Measurements from ENCODE around the gene CIZ1.
"Not testable (repeated sequence)": the region's sequence is repeated elsewhere in the genome, so short reads cannot be mapped to it uniquely, and the experiment has no call there.

The CIZ1 gene

GRCh38 chr9:128145536-128145935, 45.8 kb downstream of the CIZ1 start:
- DNase-seq (ENCODE audit: low spot score): no peak

DNA sequence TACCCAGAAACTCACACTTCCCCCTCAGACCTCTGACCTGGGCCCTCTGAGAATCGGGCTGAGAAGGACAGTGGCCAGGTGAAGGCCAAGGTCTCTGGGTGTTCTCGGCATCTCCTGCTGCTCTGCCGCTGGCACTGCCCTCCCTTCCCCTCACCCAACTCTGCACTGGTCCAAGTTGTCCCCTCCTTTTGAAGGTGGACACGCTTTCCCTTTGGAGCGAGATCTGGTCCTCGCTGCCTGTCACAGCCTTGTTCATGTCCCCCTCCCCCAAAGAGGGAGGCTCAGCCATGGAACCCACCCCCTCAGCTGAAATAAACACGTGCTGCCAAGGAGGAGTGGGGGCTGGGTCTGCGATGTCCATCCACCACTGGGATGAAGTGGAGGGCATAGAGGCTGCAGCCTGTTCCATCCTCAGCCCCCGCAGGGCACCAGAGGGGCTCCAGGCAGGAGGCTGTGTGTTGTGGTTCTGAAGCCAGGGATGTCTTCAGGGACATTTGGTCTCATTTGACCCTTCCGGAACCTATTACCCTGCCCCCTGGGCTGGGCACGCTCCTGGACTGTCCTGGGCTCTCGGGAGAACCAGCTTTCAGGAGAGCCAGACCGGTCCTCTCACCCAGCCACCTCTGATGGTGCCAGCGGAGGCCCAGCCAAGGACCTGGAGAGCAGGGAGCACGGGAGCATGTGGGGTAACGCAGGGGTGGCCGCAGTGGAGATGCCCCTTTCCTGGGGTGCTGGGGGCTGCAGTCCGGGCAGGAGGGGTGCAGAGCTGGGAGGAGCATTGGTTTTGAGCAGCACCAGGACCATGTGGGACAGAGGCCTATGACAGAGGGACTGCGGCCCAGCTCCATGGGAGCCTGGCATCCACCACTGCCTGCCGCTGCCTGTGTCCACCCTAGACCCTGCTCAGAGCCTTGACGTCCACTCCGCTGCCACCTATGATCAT, 46.9 kb downstream of the CIZ1 start:
- no peak for DNase-seq (ENCODE audit: low spot score)

GRCh38 chr9:128143525-128144238, 47.7 kb downstream of the CIZ1 start:
- DNase-seq (ENCODE audit: low spot score): no peak

DNA sequence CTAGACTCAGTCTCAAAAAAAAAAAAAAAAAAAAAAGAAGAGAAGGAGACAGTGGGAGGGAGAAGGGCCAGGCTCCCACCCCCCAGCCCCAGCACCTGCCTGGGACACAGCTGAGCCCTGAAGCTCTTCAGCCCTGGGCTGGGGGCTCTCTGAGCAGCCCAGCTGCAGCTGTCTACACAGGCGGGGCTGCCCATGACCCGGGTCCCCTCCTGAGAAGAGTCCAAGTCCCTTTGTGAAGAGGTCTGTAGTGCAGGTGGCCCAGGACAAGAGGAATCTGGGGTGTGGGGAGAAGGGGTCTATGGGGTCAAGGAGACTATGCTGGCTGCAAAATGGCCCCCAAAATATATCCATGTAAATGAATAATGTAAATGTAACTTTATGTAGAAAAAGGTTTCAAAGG, 48.8 kb downstream of the CIZ1 start:
- no peak for DNase-seq (ENCODE audit: low spot score)

GRCh38 chr9:128142061-128142460, 49.3 kb downstream of the CIZ1 start:
- no peak for DNase-seq (ENCODE audit: low spot score)

DNA sequence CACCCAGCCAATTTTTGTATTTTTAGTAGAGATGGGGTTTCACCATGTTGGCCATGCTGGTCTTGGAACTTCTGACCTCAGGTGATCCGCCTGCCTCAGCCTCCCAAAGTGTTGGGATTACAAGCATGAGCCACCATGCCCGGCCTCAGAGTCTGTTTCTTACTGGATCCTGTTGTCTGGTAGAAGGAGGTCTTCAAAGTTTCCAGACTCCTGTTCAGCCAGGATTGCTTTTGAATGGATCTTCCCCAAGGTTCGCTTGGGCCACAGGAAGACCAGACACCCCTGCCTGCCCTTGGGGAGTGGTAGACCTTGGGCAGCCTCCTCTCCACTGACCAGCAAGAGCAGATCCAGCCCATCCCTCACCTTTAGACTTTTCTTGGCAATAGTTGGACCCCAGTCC, 49.8 kb downstream of the CIZ1 start:
- no peak for DNase-seq (ENCODE audit: low spot score)

- DNase-seq (ENCODE audit: low spot score): no peak
Observed at GRCh38 chr9:128139621-128140020, 51.8 kb downstream of the CIZ1 start.

DNA sequence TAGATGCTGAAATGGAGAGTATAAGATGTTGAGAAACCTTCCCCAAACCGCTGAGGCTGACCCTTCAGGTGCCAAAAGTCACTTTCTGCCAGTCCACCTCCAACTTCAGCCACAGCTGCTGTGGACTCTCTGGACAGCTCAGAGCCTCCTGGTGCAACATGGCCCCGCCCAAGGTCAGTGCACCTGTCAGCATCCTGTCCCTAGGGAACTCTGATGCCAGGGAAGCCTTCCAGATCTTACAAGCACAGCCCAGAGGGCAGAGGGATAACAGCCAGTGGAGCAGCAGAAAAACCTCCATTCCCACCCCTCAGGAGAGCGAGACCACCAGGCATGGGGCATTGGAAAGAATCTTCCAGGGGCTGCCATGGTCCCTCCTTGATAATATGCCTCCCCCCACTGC, 53.4 kb downstream of the CIZ1 start:
- no peak for DNase-seq (ENCODE audit: low spot score)

- no peak for DNase-seq (ENCODE audit: low spot score)
Observed at GRCh38 chr9:128136816-128137793, 54.3 kb downstream of the CIZ1 start.

GRCh38 chr9:128135561-128135960, 55.8 kb downstream of the CIZ1 start:
- not testable (repeated sequence) for DNase-seq (ENCODE audit: low spot score)

DNA sequence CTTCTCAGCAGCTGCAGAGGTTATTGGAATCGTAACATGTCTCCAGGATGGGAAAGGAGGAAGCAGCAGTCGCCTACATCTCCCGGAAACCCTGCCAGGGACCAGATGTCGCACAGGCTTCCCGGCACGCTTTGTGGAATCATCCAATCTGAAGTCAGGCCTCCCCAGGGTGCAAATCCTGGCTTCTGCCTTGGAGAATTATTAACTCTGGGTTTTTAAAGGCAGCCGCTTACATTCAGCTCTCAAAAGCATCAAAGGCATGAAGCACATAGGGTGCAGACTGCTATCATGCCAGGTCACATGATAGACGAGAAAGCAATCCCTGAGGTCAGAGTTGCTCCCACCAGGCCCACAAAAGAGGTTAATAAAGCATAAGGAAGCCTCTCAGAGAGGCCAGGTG, 59.2 kb downstream of the CIZ1 start:
- not testable (repeated sequence) for DNase-seq (ENCODE audit: low spot score)

DNA sequence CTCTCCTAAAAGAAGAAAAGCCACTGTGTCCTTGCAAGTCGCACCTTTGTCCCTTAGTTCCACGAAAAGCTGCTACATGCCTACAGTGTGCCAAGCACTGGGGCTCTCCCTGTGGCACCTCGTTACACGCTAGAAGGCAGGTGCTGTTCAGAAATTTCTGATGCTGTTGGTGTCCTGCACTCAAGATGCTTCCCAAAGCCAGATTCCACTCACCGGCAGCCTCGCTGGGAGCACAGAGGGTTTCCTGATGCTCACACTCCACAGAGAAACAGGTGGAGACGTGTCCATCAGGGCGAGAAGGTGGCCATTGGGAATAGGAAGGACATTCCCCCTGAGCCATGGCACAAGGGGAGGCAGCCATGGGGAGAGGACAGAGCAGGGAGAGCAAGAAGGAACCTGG, 60.0 kb downstream of the CIZ1 start:
- DNase-seq (ENCODE audit: low spot score): not testable (repeated sequence)

- DNase-seq (ENCODE audit: low spot score): not testable (repeated sequence)
Observed at GRCh38 chr9:128130651-128131050, 60.7 kb downstream of the CIZ1 start.

DNA sequence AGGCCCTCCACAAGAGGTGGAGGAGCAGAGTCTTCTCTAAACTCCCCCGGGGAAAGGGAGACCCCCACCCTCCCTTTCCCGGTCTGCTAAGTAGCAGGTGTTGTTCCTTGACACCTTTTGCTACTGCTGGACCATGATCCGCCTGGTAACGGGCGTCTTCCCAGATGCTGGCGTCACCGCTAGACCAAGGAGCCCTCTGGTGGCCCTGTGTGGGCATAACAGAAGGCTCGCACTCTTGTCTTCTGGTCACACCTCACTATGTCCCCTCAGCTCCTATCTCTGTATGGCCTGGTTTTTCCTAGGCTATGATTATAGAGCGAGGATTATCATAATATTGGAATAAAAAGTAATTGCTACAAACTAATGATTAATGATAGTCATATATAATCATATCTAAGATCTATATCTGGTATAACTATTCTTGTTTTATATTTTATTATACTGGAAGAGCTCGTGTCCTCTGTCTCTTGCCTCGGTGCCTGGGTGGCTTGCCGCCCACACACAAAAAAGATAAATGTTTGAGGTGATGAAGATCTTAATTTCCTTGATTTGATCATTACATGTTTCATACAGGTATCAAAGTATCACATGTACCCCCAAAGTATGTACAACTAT, 61.3 kb downstream of the CIZ1 start:
- peak; percentile 60 for DNase-seq (ENCODE audit: low spot score)

DNA sequence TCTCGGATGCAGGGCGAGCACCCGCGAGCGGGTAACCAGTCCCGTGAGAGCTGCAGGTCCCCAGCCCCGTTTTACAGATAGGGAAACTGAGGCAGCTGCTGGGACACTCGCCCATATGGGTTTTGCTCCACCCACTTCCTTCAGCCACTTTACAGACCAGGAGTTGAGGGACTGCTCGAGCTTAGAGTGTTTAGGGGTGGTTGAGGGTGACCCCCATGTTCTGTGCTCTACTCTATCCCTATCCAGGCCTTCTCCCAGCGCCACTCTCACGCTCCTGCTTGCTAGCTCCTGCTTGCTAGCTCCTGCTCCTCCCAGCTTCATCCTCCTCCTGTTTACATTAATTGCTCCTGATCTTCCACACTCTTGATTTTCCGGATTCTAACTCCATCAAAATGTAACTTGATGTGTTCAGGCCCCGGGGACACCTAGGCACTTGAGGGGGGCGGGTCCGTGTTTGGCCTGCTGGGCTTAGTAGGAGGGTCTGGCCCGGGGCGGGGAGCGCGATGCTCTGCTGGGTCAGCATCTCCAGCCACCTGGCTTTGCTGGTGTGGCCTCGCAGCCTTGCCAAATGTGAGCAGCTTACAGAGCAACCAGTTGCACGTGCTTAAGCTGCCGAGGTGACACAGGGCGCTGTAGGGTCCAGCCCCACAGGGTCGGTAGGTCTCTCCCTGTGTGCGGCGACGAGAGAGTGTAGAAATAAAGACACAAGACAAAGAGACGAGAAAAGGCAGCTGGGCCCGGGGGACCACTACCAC, 62.4 kb downstream of the CIZ1 start:
- no peak for DNase-seq (ENCODE audit: low spot score)

DNA sequence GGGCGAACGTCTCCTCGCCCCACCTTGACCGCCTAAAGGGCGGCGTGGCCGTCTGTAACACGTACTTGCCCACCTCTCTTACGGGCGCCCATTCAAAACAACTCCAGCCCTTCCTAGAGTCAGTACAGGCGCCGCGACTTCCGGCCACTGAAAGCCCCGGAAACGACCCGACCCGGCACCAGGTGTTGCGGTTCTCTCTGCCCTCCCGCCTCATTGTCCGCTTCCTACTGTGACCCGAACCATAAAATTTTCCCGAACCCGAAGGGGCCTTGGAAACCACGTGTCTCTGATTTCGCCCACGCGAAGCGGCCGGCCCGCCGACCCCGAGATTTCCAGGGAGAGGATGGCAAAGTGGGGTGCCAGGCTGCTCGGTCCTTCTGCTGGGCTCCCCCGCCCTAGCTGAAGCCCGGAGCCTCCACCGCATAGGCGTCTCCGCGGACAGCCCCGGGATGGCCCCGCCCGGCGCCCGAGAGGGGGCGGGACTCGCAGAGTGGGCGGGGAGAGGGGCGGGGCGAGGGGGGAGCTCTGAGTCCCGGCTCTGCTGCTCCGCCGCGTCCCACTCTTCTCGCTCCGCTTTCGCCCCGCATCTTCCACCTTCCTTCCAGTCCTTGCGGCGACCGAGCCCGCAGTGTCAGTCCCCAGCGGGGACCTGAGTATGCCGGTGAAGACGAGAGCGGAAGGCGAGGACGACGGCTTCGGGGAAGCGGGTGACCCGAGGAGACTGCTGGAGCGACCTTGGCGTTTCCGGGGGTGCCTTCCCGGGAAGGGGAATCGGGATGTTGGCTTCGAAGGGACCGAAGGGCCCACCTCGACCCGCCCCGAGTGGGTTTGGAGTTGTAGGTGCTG, 63.2 kb downstream of the CIZ1 start:
- DNase-seq (ENCODE audit: low spot score): peak; percentile 87

GRCh38 chr9:128127568-128127989, 63.8 kb downstream of the CIZ1 start, which contains the start of gene PTGES2:
TSS of gene PTGES2 (minus strand) at chr9:128127729. CDS start at chr9:128127717, 12 bp downstream.
- peak; percentile 81 for DNase-seq (ENCODE audit: low spot score)

DNA sequence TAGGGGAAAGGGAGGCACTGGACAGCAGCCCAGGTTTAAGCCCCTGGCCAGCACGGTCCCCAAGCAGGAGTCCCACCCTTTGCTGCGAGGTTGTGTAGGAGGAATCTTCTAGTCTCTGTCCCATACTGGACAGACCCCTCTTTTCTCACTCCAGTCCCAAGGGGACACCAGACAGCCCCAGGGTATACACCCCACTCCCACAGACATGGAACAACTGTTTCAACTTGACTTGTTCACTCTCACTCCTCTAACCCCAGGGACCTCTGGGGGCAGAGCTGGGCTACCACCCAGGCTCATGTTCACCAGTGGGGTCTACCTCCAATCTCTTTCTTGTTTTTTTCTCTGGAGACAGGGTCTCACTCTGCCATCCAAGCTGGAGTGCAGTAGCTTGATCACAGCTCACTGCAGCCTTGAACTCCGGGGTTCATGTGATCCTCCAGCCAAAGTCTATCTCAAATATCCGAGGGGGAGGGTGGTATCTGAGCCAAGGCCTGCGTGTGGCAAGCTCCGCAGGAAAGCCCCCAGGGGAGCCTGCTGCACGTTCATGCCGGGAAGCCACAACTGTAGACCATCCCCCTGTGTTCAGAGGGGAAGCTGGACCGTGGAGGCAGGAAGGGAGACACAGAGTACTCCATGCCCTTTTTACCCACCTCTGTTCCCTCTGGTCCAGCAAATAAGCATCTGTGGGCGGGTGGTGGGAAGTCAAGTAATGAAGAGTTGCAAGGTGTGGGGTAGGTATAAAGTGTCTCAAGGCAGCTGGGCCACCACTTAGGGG, 65.6 kb downstream of the CIZ1 start:
- no peak for DNase-seq (ENCODE audit: low spot score)
